Activated B cell treated with CpG ODN at 0.5 μM for 24 hours (primary cell): ENCODE data around the gene SLC22A9. TPM values are rescaled to one million over a fixed set of nuclear protein-coding genes. Genes with fewer than 3 reads are reported as not detected.
"Not testable (repeated sequence)": the region's sequence is repeated elsewhere in the genome, so short reads cannot be mapped to it uniquely, and the experiment has no call there.

ENCODE experiments used
- ATAC-seq: fragments of 200-7000 bp; cut with Tn5 transposase; one replicate; pipeline ENCODE4 v1.10.0; 2021; ENCODE audit warnings: low read depth, mild to moderate bottlenecking, moderate library complexity
- CTCF ChIA-PET: fragments of 350-600 bp; sonication (Branson Sonifier 250); formaldehyde crosslinking; loops from one replicate; lab custom pipeline; 2021; ENCODE audit warnings: antibody characterized with exemption; lab: Charles Lee
- POLR2A ChIA-PET: fragments of 350-600 bp; sonication (Branson Sonifier 250); formaldehyde crosslinking; loops from one replicate; lab custom pipeline; 2021; ENCODE audit warnings: antibody characterized with exemption; lab: Charles Lee
- DNase-seq: peaks from one replicate; pipeline ENCODE4 v3.0.0; 2022
- H3K27ac Mint-ChIP-seq: one replicate; pipeline ENCODE4 v1.8.0; 2020; ENCODE audit warnings: mixed read lengths
- H3K27me3 Mint-ChIP-seq: one replicate; pipeline ENCODE4 v1.8.0; 2021; ENCODE audit warnings: mixed read lengths
- H3K36me3 Mint-ChIP-seq: one replicate; pipeline ENCODE4 v1.8.0; 2021; ENCODE audit warnings: low read depth, mixed read lengths
- H3K4me1 Mint-ChIP-seq: one replicate; pipeline ENCODE4 v1.8.0; 2021; ENCODE audit warnings: mixed read lengths
- H3K4me3 Mint-ChIP-seq: one replicate; pipeline ENCODE4 v1.8.0; 2020; ENCODE audit warnings: mild to moderate bottlenecking, mixed read lengths
- H3K9me3 Mint-ChIP-seq: one replicate; pipeline ENCODE4 v1.8.0; 2020; ENCODE audit warnings: mixed read lengths
- intact Hi-C: fragments of 100-400 bp; cut with micrococcal nuclease; formaldehyde crosslinking; loops from one replicate; pipeline ENCODE4 v1.15.1; 2024
- total RNA-seq: library from RNA; stranded (reverse); gene quantifications from 2 replicates; pipeline ENCODE4 v1.2.3, GENCODE V29; 2022
- TF ChIP-seq, protein P1 (sequence below): fragments of 200-600 bp; IDR thresholded peaks from one replicate; pipeline ENCODE4 v1.8.0; 2022; ENCODE audit warnings: antibody characterized with exemption, mild to moderate bottlenecking

The SLC22A9 gene
- not detected in 2 replicates for total RNA-seq

DNA sequence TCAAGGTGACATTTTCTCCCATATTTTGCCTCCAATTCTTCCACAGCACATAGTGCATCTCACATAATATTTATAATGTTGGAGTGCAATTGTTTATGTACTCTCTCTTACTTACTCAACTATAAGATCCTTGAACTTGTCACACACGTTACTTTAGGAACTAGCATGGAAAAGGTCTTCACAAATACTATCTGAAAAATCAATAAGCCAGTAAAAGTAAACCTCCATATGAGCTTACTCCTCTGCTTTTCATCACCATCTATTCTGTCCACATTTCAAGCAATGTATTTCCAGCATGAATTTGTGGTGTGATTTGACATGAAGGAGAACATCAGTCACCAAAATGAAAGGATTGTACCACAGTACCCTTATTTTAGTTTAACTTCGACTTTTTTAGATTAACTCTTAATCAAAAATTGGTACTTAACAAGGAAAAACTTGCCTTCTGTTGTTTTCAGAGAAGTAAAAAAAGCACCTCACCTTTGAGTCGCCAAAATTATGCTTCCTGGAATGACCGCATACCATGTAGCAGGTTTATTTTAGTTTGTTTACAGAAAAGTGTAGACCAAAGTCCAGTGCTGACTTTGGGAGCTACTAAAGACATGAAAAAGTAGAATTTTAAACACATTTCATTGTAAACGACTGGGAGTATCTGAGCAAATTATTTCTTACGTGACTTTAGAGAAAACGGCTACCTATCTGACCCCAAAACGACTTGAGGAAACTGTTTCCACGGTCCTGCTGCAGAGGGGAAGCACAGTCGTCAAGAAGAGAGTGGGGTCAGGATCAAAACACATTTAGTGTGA lies at the start of gene SLC22A9:
Gene SLC22A9, plus strand, starts transcription at position 621 of the 806 bp plus-strand sequence. CDS start 272 bp downstream, outside the sequence.
- Mint-ChIP-seq H3K4me3 (no peak within 1 kb of the TSS), H3K4me1 (no peaks in the 10 kb centered on the region), H3K27me3 (peaks cover 27% of the 10 kb centered on the region), H3K36me3 (no peaks in the 10 kb centered on the region), H3K9me3 (peaks cover 3% of the 10 kb centered on the region), H3K27ac (no peak within 1 kb of the TSS)
- ChIA-PET POLR2A (no interaction called here), CTCF (no interaction called here)
- no peak for DNase-seq
- intact Hi-C loops, result no loop called here
- ATAC-seq, result no peak
- TF ChIP-seq, protein P1, sequence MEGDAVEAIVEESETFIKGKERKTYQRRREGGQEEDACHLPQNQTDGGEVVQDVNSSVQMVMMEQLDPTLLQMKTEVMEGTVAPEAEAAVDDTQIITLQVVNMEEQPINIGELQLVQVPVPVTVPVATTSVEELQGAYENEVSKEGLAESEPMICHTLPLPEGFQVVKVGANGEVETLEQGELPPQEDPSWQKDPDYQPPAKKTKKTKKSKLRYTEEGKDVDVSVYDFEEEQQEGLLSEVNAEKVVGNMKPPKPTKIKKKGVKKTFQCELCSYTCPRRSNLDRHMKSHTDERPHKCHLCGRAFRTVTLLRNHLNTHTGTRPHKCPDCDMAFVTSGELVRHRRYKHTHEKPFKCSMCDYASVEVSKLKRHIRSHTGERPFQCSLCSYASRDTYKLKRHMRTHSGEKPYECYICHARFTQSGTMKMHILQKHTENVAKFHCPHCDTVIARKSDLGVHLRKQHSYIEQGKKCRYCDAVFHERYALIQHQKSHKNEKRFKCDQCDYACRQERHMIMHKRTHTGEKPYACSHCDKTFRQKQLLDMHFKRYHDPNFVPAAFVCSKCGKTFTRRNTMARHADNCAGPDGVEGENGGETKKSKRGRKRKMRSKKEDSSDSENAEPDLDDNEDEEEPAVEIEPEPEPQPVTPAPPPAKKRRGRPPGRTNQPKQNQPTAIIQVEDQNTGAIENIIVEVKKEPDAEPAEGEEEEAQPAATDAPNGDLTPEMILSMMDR, result no peak

DNA sequence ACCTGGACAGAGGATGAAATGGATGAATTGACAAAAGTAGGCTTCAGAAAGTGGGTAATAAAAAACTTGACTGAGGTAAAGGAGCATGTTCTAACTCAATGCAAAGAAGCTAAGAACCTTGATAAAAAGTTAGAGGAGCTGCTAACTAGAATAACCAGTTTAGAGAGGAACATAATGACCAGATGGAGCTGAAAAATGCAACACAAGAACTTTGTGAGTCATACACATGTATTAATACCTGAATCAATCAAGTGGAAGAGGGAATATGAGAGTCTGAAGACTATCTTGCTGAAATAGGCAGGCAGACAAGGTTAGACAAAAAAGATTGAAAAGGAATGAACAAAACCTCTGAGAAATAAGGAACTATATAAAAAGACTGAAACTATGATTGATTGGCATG lies 47.9 kb upstream of the SLC22A9 start:
- no peak overlapping the region for H3K27ac Mint-ChIP-seq

DNA sequence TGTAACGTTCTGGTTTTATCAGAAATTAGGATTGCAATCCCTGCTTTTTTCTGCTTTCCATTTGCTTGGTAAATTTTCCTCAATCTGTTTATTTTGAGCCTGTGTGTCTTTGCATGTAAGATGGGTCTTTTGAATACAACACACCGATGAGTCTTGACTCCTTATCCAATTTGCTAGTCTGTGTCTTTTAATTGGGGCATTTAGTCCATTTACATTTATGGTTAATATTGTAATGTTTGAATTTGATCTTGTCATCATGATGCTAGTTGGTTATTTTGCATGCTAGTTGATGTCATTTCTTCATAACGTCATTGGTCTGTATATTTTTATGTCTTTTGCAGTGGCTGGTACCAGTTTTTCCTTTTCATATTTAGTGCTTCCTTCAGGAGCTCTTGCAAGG lies 34.5 kb upstream of the SLC22A9 start:
- H3K4me3 Mint-ChIP-seq, H3K27ac Mint-ChIP-seq, CTCF ChIA-PET, intact Hi-C loops, ATAC-seq, POLR2A ChIA-PET, DNase-seq, H3K9me3 Mint-ChIP-seq, H3K36me3 Mint-ChIP-seq, H3K4me1 Mint-ChIP-seq: not testable (repeated sequence)
- H3K27me3 Mint-ChIP-seq, result peaks cover 25% of the 10 kb centered on the region

More for the DNA sequence above, 47.9 kb upstream of the SLC22A9 start:
- ChIA-PET POLR2A (no interaction called here), CTCF (no interaction called here)
- no peak for DNase-seq
- intact Hi-C loops, result no loop called here
- H3K27me3 Mint-ChIP-seq, result peaks cover 12% of the 10 kb centered on the region
- peaks cover 21% of the 10 kb centered on the region for H3K9me3 Mint-ChIP-seq
- H3K36me3 Mint-ChIP-seq, result no peaks in the 10 kb centered on the region
- no peak overlapping the region for H3K4me3 Mint-ChIP-seq
- ATAC-seq, result no peak
- H3K4me1 Mint-ChIP-seq, result no peaks in the 10 kb centered on the region
- TF ChIP-seq, protein P1, result no peak

DNA sequence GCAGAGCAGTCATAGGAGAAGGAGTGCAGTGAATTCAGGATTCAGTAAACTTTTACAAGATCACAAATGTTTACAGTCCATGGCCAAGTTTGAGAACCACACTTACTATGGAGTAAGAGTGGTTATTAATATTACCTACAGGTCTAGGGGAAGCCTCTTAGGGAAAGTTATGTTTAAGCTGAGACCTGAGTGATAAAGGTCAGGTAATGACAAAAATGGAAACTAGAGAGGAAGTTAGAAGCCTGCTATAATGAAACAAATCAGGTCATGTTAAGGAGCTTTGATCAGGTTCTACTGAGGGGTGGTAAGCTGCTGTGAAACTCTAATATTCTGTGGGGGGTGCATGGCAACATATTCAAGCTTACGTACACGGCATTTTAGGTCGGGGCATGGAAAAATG lies 32.5 kb upstream of the SLC22A9 start:
- Mint-ChIP-seq H3K27me3 (peaks cover 19% of the 10 kb centered on the region), H3K4me3 (no peak overlapping the region), H3K4me1 (no peaks in the 10 kb centered on the region), H3K27ac (no peak overlapping the region), H3K9me3 (peaks cover 2% of the 10 kb centered on the region), H3K36me3 (no peaks in the 10 kb centered on the region)
- CTCF ChIA-PET, result no interaction called here
- intact Hi-C loops, result no loop called here
- DNase-seq, result no peak
- POLR2A ChIA-PET, result no interaction called here
- no peak for ATAC-seq
- TF ChIP-seq, protein P1, result no peak

DNA sequence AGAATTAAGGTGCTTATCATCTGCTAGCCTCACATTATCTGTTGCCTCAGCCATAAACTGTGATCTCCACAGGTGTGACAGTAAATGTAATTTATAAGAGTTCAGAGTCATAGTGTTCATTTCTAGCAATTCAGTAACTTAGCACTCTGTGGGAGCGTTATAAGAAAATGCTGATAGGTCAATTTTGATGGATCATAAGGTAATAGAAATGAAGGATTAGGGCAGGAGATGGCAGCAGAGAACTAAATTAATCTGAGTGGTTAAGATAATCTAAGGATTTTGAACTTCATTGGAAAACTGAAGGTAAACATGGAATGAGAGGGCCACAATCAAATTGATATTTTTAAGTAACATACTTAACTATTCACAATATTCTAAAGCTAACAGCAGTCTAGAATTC lies 26.5 kb upstream of the SLC22A9 start:
- intact Hi-C loops, result no loop called here
- H3K9me3 Mint-ChIP-seq, result no peaks in the 10 kb centered on the region
- no peak overlapping the region for H3K27ac Mint-ChIP-seq
- TF ChIP-seq, protein P1, result no peak
- peaks cover 3% of the 10 kb centered on the region for H3K27me3 Mint-ChIP-seq
- H3K36me3 Mint-ChIP-seq, result no peaks in the 10 kb centered on the region
- DNase-seq (no peak), ATAC-seq (no peak)
- no peak overlapping the region for H3K4me3 Mint-ChIP-seq
- POLR2A ChIA-PET, result no interaction called here
- no peaks in the 10 kb centered on the region for H3K4me1 Mint-ChIP-seq
- CTCF ChIA-PET, result no interaction called here
